MM.1S (cell line): ENCODE measurements around the gene CDSN.

ENCODE experiments used
- DNase-seq: peaks from one replicate; pipeline ENCODE4 v3.0.0-alpha.2; 2015
- H2AFZ ChIP-seq: fragments of 300-600 bp; sonication (generic); 2 replicates; pipeline ENCODE4 v1.6.0; 2016; ENCODE audit warnings: antibody characterized with exemption, low read length
- H3F3A ChIP-seq: fragments of 300-600 bp; sonication (generic); 2 replicates; pipeline ENCODE4 v1.6.1; 2016; ENCODE audit warnings: mild to moderate bottlenecking, antibody characterized with exemption, low read length, moderate library complexity, mixed read lengths; ENCODE audit not compliant: insufficient read depth
- H3K27ac ChIP-seq: fragments of 300-600 bp; sonication (generic); 2 replicates; pipeline ENCODE4 v1.5.1; 2016; ENCODE audit warnings: mild to moderate bottlenecking, low read length
- H3K27me3 ChIP-seq: fragments of 300-600 bp; sonication (generic); replicated peaks from 2 replicates; pipeline ENCODE4 v1.6.0; 2016; ENCODE audit warnings: low read length; ENCODE audit not compliant: insufficient read depth
- H3K36me3 ChIP-seq: fragments of 300-600 bp; sonication (generic); replicated peaks from 2 replicates; pipeline ENCODE4 v1.6.1; 2016; ENCODE audit warnings: mild to moderate bottlenecking, low read length, mixed read lengths; ENCODE audit not compliant: insufficient read depth
- H3K4me1 ChIP-seq: fragments of 300-600 bp; sonication (generic); 2 replicates; pipeline ENCODE4 v1.6.1; 2016; ENCODE audit warnings: low read length, mixed read lengths
- H3K4me2 ChIP-seq: fragments of 300-600 bp; sonication (generic); 2 replicates; pipeline ENCODE4 v1.6.0; 2016; ENCODE audit warnings: low read depth, low read length
- H3K4me3 ChIP-seq: fragments of 300-600 bp; sonication (generic); 2 replicates; pipeline ENCODE4 v1.5.1; 2016; ENCODE audit warnings: low read length, mixed read lengths
- H3K79me2 ChIP-seq: fragments of 300-600 bp; sonication (generic); 2 replicates; pipeline ENCODE4 v1.6.1; 2016; ENCODE audit warnings: mixed run types, low read length, mixed read lengths
- H3K9ac ChIP-seq: fragments of 300-600 bp; sonication (generic); 2 replicates; pipeline ENCODE4 v1.6.1; 2016; ENCODE audit warnings: low read length, mixed read lengths
- H3K9me2 ChIP-seq: fragments of 300-600 bp; sonication (generic); replicated peaks from 2 replicates; pipeline ENCODE4 v1.6.1; 2016; ENCODE audit warnings: mild to moderate bottlenecking, low read length, mixed read lengths; ENCODE audit not compliant: insufficient read depth
- H3K9me3 ChIP-seq: fragments of 300-600 bp; sonication (generic); replicated peaks from 2 replicates; pipeline ENCODE4 v1.6.1; 2016; ENCODE audit warnings: mild to moderate bottlenecking, low read length, mixed read lengths; ENCODE audit not compliant: insufficient read depth
- H4K20me1 ChIP-seq: fragments of 300-600 bp; sonication (generic); 2 replicates; pipeline ENCODE4 v1.6.1; 2016; ENCODE audit warnings: mild to moderate bottlenecking, low read length, moderate library complexity, mixed read lengths; ENCODE audit not compliant: insufficient read depth
- CTCF ChIP-seq: fragments of 300-600 bp; sonication (generic); IDR thresholded peaks from 2 replicates; pipeline ENCODE4 v1.5.1; 2016; ENCODE audit warnings: antibody characterized with exemption, low read length, mixed read lengths
- EZH2 ChIP-seq: fragments of 300-600 bp; sonication (generic); optimal IDR thresholded peaks from 2 replicates; pipeline ENCODE3; 2017; ENCODE audit warnings: low read depth, mild to moderate bottlenecking, antibody characterized with exemption, low read length, mixed read lengths
- EZH2phosphoT487 ChIP-seq: fragments of 300-600 bp; sonication (generic); IDR thresholded peaks from 2 replicates; pipeline ENCODE4 v1.6.1; 2018; ENCODE audit warnings: antibody characterized with exemption, low read length

Gene CDSN

GRCh38 chr6:31090973-31091364 lies 29.3 kb downstream of the CDSN start:
- Histone ChIP-seq H2AFZ (no peak overlapping the region), H3K9me3 (no peaks in the 10 kb centered on the region), H3K9ac (no peak overlapping the region), H3K36me3 (no peaks in the 10 kb centered on the region), H3F3A (no peaks in the 10 kb centered on the region), H3K4me2 (no peak overlapping the region), H3K27me3 (no peaks in the 10 kb centered on the region), H3K9me2 (no peaks in the 10 kb centered on the region), H3K79me2 (no peaks in the 10 kb centered on the region), H3K27ac (no peak overlapping the region), H3K4me1 (peaks cover 13% of the 10 kb centered on the region), H3K4me3 (no peak overlapping the region), H4K20me1 (no peaks in the 10 kb centered on the region)
- no peak for TF ChIP-seq CTCF
- no peak for TF ChIP-seq EZH2phosphoT487
- no peak for TF ChIP-seq EZH2
- no peak for DNase-seq

- Histone ChIP-seq H3K9ac (no peak overlapping the region), H3K4me1 (peaks cover 13% of the 10 kb centered on the region), H3F3A (no peaks in the 10 kb centered on the region), H3K36me3 (no peaks in the 10 kb centered on the region), H3K9me3 (no peaks in the 10 kb centered on the region), H3K4me2 (no peak overlapping the region), H4K20me1 (no peaks in the 10 kb centered on the region), H3K4me3 (no peak overlapping the region), H3K79me2 (no peaks in the 10 kb centered on the region), H3K27me3 (no peaks in the 10 kb centered on the region), H3K9me2 (no peaks in the 10 kb centered on the region), H2AFZ (no peak overlapping the region), H3K27ac (no peak overlapping the region)
- no peak for DNase-seq
- TF ChIP-seq EZH2 (no peak), CTCF (no peak), EZH2phosphoT487 (no peak)
Measured at GRCh38 chr6:31090275-31090972, 29.8 kb downstream of the CDSN start.

- Histone ChIP-seq H3K4me2 (no peak overlapping the region), H3K9ac (no peak overlapping the region), H3K79me2 (no peaks in the 10 kb centered on the region), H3F3A (no peaks in the 10 kb centered on the region), H3K4me3 (no peak overlapping the region), H3K9me2 (no peaks in the 10 kb centered on the region), H3K27ac (no peak overlapping the region), H2AFZ (no peak overlapping the region), H3K27me3 (no peaks in the 10 kb centered on the region), H3K4me1 (no peaks in the 10 kb centered on the region), H3K9me3 (no peaks in the 10 kb centered on the region), H3K36me3 (no peaks in the 10 kb centered on the region), H4K20me1 (no peaks in the 10 kb centered on the region)
- DNase-seq = peak; percentile 78
- no peak for TF ChIP-seq EZH2phosphoT487
- TF ChIP-seq CTCF = peak; percentile 65
Measured at GRCh38 chr6:31087494-31088089, 32.7 kb downstream of the CDSN start.
